ENCODE measurements around the gene MMAA.
"Not testable (repeated sequence)": the region's sequence is repeated elsewhere in the genome, so short reads cannot be mapped to it uniquely, and the experiment has no call there.

Gene MMAA

DNA sequence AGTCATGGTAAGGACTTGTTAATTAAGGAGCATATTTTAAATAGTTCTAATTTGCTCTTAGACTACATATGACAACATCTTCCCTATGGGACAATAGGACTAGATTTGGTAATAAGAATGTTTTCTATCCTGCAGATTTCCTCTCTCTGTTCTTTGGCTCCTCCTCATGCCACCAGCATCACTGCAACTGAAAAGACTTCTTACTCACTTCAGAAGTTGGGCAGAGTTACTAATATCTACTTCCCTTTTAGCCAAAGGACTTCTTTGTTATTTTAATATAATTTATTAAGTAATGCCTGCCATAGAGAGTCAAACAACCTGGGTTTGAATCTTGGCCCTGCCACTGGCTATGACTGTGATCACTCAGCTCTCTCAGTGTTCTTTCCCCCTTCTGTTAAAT, 16.4 kb downstream of the MMAA start:
- DNase-seq = no peak

DNA sequence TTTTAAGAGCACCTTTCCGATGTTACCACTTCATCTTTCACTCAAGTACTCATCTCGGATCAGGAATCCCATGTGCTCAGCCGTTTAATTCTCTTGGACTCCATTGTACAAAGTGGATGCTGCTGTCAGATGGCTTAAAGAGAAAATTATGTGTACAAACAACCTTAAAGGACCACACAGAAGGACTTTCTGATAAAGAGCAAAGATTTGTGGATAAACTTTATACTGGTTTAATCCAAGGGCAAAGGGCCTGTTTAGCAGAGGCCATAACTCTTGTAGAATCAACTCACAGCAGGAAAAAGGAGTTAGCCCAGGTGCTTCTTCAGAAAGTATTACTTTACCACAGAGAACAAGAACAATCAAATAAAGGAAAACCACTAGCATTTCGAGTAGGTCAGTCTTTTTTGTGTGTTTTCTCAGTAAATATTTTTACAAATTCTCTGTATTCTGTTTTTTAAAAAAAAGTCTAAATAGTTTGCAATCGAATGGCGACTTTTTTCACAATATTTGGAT, 20.1 kb downstream of the MMAA start:
- DNase-seq = no peak

DNA sequence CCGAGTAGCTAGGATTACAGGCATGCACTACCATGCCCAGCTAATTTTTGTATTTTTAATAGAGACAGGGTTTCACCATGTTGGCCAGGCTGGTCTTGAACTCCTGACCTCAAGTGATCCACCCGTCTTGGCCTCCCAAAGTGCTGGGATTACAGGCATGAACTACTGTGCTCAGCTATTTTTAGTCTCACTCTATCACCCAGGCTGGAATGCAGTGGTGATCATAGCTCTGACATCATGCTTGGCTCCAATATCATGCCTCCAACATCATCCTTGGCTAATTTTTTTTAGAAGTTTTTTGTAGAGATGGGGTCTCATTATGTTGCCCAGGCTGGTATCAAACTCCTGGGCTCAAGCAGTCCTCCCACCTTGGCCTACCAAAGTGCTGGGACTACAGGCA, 21.1 kb downstream of the MMAA start:
- DNase-seq = not testable (repeated sequence)

DNA sequence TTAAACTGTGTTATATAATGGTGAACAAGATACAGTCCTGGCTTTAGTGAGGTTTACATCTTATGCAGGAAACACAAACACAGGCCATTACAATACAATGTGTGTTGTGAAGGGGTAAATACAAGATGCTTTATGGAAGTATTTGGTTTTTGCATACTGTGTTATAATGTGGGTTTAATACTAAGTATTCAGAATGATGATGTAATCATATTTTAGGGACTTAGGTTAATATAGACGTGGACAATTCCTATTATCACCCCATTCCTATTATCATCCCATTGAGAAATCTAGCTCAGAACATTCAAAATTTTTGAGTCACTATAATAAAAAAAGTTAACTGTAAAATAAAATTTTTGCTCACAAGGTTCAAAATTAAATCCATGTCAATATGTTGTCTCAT, 24.1 kb downstream of the MMAA start:
- no peak for DNase-seq

DNA sequence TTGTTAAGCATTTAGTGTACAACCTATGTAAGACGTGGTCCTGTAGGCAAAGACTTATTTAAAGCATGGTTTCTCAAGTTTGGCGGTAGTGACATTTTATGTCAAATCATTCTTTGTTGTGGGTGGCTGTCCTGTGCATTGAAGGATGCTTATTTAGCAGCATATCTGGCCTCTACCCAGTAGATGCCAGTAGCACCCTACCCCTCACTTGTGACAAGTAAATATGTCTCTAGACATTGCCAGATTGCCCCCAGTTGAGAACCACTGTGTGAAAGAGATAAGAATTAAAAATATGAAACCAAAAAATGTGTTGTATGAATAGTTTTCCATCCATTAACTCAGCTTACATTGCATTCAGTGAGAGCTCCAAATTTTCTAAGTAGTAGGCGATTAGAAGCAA, 25.5 kb downstream of the MMAA start:
- DNase-seq = no peak

DNA sequence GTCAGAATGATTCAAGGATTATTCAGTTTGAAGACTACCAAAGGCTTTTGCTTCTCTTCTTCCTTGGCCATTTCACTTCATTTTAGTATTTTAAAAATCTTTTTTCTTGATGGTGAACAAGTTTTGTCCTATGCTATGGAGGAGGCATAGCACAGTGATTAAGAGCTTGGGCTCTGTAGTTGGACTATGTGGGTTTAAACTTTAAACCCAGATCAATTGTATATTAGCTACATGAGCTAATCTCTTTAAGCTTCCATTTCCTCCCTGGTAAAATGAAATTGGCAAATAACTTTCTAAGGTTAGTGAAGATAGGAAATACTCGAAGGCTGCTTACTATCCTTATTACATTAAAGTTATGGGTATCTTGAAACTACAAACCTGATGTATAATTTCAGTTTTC, 37.0 kb downstream of the MMAA start:
- no peak for DNase-seq

DNA sequence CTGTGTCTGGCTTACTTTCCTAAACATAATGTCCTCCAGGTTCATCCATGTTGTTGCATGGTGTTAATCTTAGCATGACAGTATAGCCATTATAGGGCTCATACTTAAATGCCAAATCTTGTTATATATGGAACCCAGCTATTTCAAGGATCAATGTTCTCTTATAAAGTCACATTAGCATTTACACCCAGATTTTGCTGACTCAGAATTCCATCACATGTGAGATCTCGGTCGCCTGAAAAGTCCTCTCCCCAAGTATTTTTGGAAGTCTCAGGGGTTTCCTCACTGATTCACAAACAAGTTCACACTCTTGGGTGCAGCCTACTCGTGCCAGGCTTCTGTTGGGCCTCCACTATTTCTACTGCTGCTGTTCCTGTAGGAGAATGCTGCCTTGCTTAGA, 40.9 kb downstream of the MMAA start:
- DNase-seq = no peak

DNA sequence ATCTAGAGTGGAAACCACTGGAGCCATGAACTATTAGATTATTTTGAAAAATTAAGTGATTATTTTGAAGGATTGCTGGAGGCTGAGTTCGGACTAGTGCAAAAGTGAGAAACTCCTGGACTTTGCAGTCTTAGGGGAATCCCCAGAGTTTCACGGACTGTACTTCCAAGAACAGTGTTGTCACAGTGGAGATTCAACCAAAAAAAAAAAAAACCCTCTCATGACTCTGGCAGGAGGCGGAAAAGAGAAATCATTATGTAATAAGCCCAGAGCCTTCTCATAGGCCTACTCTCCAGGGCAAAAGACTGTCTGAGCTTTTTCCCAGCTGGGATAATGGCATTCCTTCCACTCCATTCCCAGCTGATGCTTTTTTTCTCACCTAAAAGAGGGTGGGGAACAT, 44.0 kb downstream of the MMAA start:
- DNase-seq = no peak

DNA sequence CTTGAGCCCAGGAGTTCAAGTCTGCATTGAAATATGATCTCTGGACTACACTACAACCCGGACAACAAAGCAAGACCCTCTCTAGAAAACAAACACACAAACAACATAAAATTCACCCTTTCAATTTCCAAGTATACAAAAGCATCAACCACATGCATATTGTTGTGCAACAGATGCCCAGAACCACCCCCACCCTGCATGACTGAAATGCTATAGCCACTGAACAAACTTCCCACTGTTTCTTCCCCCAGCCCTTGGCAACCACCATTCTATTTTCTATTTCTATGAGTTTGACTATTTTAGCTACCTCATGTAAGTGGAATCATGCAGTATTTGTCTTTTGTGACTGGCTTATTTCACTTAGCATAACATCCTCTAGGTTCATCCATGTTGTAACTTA, 46.6 kb downstream of the MMAA start:
- no peak for DNase-seq

DNA sequence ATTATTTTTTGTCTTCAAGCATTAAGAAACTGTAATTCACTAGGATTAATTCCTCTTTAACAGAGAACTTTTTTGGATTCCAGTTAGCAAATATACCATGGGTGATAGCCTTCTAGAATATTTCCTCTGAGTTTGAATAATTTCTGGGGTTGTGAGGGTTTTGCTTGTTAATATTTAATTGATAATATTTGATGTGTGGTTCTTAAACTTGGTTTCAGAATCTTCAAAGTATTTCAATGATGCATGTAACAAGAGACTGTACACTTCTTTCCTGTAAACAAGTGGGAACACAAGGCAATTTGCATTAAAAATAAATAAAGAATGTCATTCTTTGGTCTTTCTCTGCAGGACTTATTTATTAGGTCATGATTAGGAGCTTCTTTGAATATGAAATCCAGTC, 51.2 kb downstream of the MMAA start:
- DNase-seq = no peak

DNA sequence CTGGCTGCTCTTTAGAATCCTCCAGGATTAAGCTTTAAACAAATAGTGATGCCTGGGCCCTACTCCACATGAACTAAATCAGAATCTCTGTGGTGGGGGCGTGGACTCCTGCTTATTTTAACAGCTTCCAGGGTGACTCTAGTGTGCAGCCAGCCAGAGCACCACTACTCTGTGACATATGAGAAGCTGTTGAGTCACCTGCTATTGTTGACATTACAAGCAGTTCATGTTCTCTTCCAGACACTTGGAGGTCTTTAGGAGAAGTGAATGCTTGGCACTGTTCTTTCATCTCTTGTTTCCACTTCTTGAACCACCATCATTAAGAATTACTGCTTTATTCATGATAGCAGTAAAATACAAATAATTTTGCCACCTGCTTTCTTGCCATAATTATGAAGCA, 60.3 kb downstream of the MMAA start:
- DNase-seq = no peak

DNA sequence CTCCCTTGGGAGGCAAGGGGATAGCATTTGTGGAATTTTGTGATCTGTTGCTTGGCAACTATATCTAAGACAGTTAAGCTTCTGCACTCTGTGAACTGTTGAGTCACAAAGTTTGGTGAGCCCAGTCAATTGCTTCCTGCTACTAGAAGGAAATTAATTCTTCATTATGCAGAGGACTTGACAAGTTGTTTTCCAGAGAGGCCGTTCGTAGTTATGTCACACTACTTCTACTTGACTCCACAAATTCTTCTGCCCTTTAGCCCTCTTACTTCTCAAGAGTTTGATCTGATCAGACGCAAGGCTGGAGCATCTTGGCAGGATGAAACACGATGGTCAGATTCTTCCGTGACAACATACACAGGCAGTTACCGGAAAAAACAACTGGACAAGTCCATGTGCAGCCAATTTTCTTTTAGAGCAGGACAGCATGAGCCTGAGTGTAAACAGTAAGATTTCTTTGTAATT, 60.8 kb downstream of the MMAA start, which contains the start of gene C4orf51:
C4orf51 (plus strand) TSS at position 156 of the 465 bp plus-strand sequence; CDS start at position 214, 58 bp downstream.
- DNase-seq = no peak

DNA sequence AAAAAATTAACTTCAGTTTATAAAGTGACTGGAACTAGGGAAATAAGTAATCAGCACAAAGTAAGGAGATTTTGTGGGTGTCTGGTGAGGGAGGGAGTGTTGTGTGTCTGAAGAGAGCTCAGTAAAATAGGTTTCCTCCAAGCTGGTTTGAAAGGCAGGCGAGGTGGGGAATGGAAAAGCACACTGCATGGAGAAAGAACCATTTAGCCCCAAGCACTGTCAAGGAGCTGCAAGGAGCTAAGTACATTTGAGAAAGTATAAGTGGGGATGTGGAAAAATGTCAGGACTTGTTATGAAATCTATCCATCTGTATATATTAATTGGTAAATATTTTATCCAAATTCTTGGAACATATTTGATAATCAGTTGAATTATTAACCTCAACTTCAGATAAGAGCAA, 61.7 kb downstream of the MMAA start:
- DNase-seq = no peak

DNA sequence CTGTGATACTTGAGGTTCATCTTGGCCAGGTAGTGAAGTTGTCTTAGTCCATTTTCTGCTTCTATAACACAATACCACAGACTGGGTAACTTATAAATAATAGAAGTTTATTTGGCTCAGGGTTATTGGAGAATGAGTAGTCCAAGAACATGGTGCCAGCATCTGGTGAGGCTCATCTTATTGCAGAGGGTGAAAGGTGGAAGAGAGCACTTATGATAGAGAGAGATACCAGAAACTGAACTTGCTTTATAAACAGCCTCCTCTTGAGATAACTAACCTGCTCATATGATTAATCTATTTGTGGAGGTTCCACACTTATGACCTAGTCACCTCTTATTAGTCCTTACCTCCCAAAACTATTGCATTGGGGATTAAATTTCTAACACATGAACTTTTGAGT, 62.3 kb downstream of the MMAA start:
- no peak for DNase-seq

DNA sequence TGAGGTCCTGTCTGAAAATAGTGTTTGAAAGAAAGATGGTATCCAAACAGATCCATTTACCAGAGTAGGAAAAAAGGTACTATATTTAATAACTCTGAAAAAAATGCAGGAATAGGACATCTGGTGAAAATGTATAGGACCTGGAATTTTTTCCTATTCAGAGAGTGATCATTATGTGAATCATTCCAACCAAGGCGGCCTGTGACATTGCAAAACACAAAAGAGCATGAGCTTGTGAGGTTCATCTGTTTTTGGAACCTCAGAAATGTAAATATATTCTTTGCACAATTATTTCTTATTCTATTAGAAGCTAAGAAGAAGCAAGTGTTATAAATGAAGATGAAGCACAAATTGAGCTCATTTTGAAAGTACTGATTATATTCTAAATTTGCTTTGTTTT, 62.8 kb downstream of the MMAA start:
- DNase-seq = no peak

DNA sequence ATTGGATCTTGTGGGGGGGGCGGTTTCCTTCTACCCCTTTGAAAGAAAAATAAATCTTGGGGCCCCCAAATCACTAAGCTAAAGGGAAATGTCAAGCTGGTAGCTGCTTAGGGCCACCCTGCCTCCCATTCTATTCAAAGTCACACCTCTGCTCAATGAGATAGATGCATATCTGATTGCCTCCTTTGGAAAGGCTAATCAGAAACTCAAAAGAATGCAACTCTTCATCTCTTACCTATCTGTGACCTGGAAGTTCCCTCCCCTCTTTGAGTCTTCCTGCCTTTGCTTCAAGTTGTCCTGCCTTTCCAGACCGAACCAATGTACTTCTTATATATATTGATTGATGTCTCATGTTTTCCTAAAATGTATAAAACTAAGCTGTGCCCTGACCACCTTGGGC, 67.8 kb downstream of the MMAA start:
- DNase-seq = no peak

DNA sequence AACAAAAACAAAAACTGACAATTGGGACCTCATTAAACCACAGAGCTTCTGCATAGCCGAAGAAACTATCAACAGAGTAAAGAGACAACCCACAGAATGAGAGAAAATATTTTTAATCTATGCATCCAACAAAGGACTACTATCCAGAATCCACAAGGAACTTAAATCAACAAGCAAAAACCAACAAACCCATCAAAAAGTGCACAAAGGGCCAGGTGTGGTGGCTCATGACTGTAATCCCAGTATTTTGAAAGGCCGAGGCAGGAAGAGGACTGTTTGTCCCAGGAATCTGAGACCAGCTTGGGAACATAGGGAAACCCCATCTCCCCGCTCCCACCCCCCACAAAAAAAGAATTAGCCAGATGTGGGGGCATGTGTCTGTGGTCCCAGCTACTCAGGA, 71.4 kb downstream of the MMAA start:
- no peak for DNase-seq

DNA sequence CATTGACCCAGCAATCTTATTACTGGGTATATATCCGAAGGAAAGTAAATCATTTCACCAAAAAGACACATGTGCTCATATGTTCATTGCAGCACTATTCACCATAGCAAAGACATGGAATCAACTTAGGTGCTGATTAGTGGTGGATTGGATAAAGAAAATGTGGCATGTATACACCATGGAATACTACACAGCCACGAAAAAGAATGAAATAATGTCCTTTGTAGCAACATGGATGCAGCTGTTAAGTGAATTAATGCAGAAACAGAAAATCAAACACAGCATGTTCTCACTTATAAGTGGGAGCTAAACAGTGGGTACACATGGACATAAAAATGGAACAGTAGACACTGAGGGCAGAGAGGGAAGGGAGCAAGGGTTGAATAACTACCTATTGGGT, 72.2 kb downstream of the MMAA start:
- not testable (repeated sequence) for DNase-seq

DNA sequence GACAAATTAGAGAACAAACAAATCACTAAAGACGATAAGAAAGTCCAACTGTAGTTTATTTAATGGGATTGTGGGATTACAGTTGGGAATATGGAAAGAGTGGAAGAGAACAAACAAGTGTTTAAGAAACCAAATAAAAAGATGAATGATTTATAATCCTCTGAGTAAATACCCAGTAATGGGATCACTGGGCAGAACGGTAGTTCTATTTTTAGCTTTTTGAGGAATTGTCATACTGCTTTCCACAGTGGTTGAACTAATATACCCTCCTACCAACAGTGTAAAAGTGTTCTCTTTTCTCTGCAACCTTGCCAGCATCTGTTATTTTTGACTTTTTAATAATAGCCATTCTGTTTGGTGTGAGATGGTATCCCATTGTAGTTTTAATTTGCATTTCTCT, 75.7 kb downstream of the MMAA start:
- no peak for DNase-seq

DNA sequence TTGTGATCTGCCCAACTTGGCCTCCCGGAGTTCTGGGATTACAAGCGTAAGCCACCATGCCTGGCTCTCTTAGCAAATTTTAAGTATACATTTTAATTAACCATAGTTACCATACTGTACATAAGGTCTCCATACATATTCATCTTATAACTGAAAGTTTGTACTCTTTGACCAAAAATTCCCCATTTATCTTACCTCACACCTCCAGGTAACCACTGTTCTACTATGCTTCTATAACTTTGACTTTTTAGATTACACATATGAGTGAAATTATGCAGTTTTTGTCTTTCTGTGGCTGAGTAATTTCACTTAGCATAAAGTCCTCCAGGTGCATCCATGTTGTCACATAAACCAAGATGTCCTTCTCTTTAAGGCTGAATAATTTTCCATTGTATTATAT, 78.1 kb downstream of the MMAA start:
- no peak for DNase-seq

DNA sequence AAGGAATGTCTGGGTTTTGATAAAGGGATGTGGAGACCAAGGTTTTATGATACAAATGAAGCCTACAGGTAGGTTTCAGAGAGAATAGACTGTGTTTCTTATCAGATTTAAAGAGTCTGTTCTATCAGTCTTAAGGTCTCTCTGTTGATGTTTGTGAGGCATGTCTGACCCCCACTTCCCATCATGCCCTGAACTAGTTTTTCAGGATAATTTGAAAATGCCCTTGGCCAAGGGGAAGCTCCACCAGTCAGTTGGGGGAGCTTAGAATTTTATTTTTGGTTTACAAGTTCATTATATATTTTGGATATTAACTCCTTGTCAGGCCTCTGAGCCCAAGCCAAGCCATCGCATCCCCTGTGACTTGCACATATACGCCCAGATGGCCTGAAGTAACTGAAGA, 79.3 kb downstream of the MMAA start:
- DNase-seq = no peak

DNA sequence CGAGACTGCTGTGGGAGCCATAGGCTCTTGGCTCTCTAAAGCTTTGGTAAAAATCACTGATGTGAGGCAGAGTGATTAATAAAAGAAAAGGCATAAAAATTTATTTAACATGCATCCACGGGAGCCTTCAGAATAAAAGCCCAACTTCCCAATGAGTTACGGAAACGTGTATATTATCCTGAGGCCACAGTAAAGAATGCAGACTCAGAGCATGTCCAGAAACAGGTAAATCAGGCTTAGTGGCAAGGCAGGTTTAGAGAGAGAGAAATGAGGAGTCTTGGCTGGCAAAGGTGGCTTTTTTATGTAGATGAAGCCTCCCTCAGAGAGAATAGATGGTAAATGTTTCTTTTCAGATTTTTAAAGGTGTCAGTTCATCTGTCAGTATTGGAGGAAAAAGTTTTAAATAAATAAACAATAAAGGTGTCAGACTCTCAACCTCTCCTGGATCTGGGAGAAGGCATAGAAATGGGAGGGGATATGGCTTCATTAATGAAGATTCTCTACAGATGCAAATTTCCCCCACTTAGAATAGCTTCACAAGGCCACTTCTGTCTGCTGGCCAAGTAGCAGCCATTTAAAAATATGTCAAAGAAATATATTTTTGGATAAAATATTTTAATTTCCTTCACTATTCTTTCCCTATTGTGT, 84.8 kb downstream of the MMAA start:
- DNase-seq = no peak

DNA sequence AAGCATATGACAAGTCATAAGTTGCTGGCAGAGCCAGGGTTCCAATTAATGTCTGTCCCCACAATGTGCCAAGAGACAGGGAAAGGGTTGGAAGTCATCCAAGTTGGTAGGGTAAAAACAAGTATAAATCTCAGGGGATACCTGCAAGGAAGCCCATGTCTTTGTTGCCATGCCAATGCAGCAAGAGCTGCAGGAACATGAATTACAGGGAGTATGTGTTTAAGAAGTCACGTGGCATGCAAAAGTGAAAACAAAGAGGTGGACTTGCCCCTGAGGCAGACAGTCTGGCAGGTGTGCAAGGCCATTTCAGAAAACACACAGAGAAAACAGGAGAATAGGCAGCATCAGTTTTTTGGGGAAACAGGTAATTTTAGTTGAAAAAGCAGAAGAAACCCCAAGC, 90.2 kb downstream of the MMAA start:
- no peak for DNase-seq

Measured in activated CD4-positive, CD25-positive, alpha-beta regulatory T cell treated with anti-CD3 and anti-CD28 coated beads, Interleukin-2, amount 50 U/mL, for 72 hours (primary cell).